HepG2 (cell line): ENCODE results near the gene HTRA1. TPM values are rescaled to one million over a fixed set of nuclear protein-coding genes. Genes with fewer than 3 reads are reported as not detected.

Experiments
- ATAC-seq: fragments of 200-7000 bp; cut with Tn5 transposase; 3 replicates; pipeline ENCODE4 v1.9.1; 2020; ENCODE audit warnings: mild to moderate bottlenecking, moderate library complexity
- BruUV-seq: library from RNA; stranded (reverse); fragments of 400-500 nt; replicated peaks from 2 replicates; lab custom pipeline; 2021; lab: Mats Ljungman, UMichigan
- CTCF ChIA-PET: fragments of 300-600 bp; formaldehyde crosslinking; extraction: SDS; loops from one replicate; lab custom pipeline; 2021; ENCODE audit warnings: low total read pairs, inconsistent platforms, low intra/inter-chr PET ratio; lab: Yijun Ruan, JAX
- POLR2A ChIA-PET: fragments of 350-600 bp; sonication (Branson Sonifier 250); formaldehyde crosslinking; loops from one replicate; lab custom pipeline; 2020; ENCODE audit warnings: antibody characterized with exemption, inconsistent platforms; lab: Yijun Ruan, JAX
- DNase-seq: peaks from one replicate; pipeline ENCODE4 v3.0.0-alpha.2; 2015; ENCODE audit warnings: low spot score
- FAIRE-seq: peaks from 3 replicates; lab custom pipeline; 2011; peaks lifted over from hg19 to GRCh38; lab: Jason Lieb, UNC
- H2AFZ ChIP-seq: one replicate; pipeline ENCODE4 v1.6.1; 2011; ENCODE audit warnings: low read length, inconsistent platforms
- H3K27ac ChIP-seq: fragments of 300-600 bp; 3 replicates; pipeline ENCODE4 v1.8.0; 2011; ENCODE audit warnings: mixed run types, mild to moderate bottlenecking, mixed read lengths, low read length, inconsistent platforms; ENCODE audit not compliant: insufficient read depth; ENCODE audit errors: extremely low read length
- H3K27me3 ChIP-seq, 2 experiments: fragments of 200-600 bp in 1 of 2; 2 replicates in 1 of 2; 3 replicates in 1 of 2; pipeline versions ENCODE4 v1.6.0 to v1.8.0; 2011; ENCODE audit warnings: low read length in 2 of 2, mild to moderate bottlenecking in 2 of 2, moderate library complexity in 2 of 2, inconsistent platforms in 1 of 2; ENCODE audit not compliant: insufficient read depth in 2 of 2, control insufficient read depth in 1 of 2
- H3K36me3 ChIP-seq, 2 experiments: fragments of 200-600 bp in 1 of 2; replicated peaks in 1 of 2; 2 replicates in 1 of 2; 3 replicates in 1 of 2; pipeline versions ENCODE4 v1.5.1 to v1.8.0; 2011; ENCODE audit warnings: low read length in 2 of 2, inconsistent platforms in 1 of 2; ENCODE audit not compliant: insufficient read depth in 2 of 2, control insufficient read depth in 1 of 2
- H3K4me1 ChIP-seq: 2 replicates; pipeline ENCODE4 v1.5.1; 2012; ENCODE audit warnings: low read length, inconsistent platforms; ENCODE audit not compliant: insufficient read depth
- H3K4me2 ChIP-seq: 2 replicates; pipeline ENCODE4 v1.6.0; 2011; ENCODE audit warnings: low read depth, low read length, inconsistent platforms
- H3K4me3 ChIP-seq, 3 experiments: fragments of 200-600 bp in 1 of 3; sonication (generic), shearing (Covaris generic) in 1 of 3; replicated peaks in 1 of 3; 2 replicates each; pipeline ENCODE4 v1.5.1; 2011 to 2016; ENCODE audit warnings: low read length in 3 of 3, inconsistent platforms in 2 of 3, low read depth in 2 of 3, mild to moderate bottlenecking in 2 of 3, control low read depth in 1 of 3, mixed read lengths in 1 of 3; ENCODE audit not compliant: insufficient read depth in 1 of 3
- H3K79me2 ChIP-seq: one replicate; pipeline ENCODE4 v1.6.1; 2011; ENCODE audit warnings: low read length, inconsistent platforms; ENCODE audit not compliant: insufficient read depth
- H3K9ac ChIP-seq: 2 replicates; pipeline ENCODE4 v1.6.0; 2011; ENCODE audit warnings: mild to moderate bottlenecking, low read depth, low read length, inconsistent platforms; ENCODE audit not compliant: insufficient read depth
- H3K9me3 ChIP-seq: 2 replicates; pipeline ENCODE4 v1.5.1; 2012; ENCODE audit warnings: mild to moderate bottlenecking, low read length
- H4K20me1 ChIP-seq: 2 replicates; pipeline ENCODE4 v1.6.0; 2011; ENCODE audit warnings: inconsistent platforms, mild to moderate bottlenecking, low read length, moderate library complexity; ENCODE audit not compliant: insufficient read depth
- GLMP ChIP-seq: sonication (generic); formaldehyde crosslinking; IDR thresholded peaks from 2 replicates; pipeline ENCODE4 v1.9.0; 2021; ENCODE audit warnings: missing genetic modification reagents, mild to moderate bottlenecking, borderline replicate concordance
- HHEX ChIP-seq: IDR thresholded peaks from 2 replicates; pipeline ENCODE4 v1.6.1; 2016; ENCODE audit warnings: control low read depth
- HNRNPL ChIP-seq: fragments of 200-400 bp; formaldehyde crosslinking; IDR thresholded peaks from 2 replicates; pipeline ENCODE4 v1.6.1; 2017; ENCODE audit warnings: mild to moderate bottlenecking, low read depth, low read length
- HOMEZ ChIP-seq: IDR thresholded peaks from 2 replicates; pipeline ENCODE4 v1.6.1; 2016; ENCODE audit warnings: low read depth
- KLF12 ChIP-seq: sonication (generic); formaldehyde crosslinking; IDR thresholded peaks from 2 replicates; pipeline ENCODE4 v1.4.0; 2020; ENCODE audit warnings: missing genetic modification reagents, borderline replicate concordance
- SRY ChIP-seq: sonication (generic); formaldehyde crosslinking; IDR thresholded peaks from 2 replicates; pipeline ENCODE4 v1.8.0; 2022; ENCODE audit warnings: mild to moderate bottlenecking, missing genetic modification reagents
- ZNF431 ChIP-seq: sonication (generic); formaldehyde crosslinking; IDR thresholded peaks from 2 replicates; pipeline ENCODE4 v1.9.0; 2022; ENCODE audit warnings: missing genetic modification reagents, low read depth, mild to moderate bottlenecking, borderline replicate concordance
- ZNF552 ChIP-seq: sonication (generic); formaldehyde crosslinking; IDR thresholded peaks from 2 replicates; pipeline ENCODE4 v1.9.0; 2022; ENCODE audit warnings: missing genetic modification reagents, mild to moderate bottlenecking, borderline replicate concordance
- ZNF558 ChIP-seq: sonication (generic); formaldehyde crosslinking; IDR thresholded peaks from 2 replicates; pipeline ENCODE4 v1.9.0; 2022; ENCODE audit warnings: mild to moderate bottlenecking, missing genetic modification reagents, borderline replicate concordance
- ZNF749 ChIP-seq: sonication (generic); formaldehyde crosslinking; IDR thresholded peaks from 2 replicates; pipeline ENCODE4 v1.8.0; 2022; ENCODE audit warnings: mild to moderate bottlenecking, missing genetic modification reagents, moderate library complexity, borderline replicate concordance
- ZNF768 ChIP-seq: sonication (generic); formaldehyde crosslinking; IDR thresholded peaks from 2 replicates; pipeline ENCODE4 v1.4.0; 2020; ENCODE audit warnings: missing genetic modification reagents
- WGBS: methylation state at CpG from one replicate; pipeline ENCODE4 v1.1.6; 2017; ENCODE audit warnings: low lambda C conversion rate; 5-methylcytosine and 5-hydroxymethylcytosine counted together
- in situ Hi-C: cut with HindIII; loops from 2 replicates; pipeline ENCODE4 v1.10.0; 2017; ENCODE audit warnings: low pct_unique_long_range_greater_than_20kb; ENCODE audit not compliant: extremely low pct_ligation_motif_present
- intact Hi-C: fragments of 100-400 bp; cut with micrococcal nuclease; formaldehyde crosslinking; loops from one replicate; pipeline ENCODE4 v1.10.0; 2022; ENCODE audit not compliant: unreplicated experiment
- polyA plus RNA-seq, 8 experiments: library from polyadenylated mRNA; depleted of rRNA in 3 of 8; stranded (reverse) in 7 of 8; unstranded in 1 of 8; fragments of >200 nt; fragmentation: Illumina TruSeq in 4 of 8; extraction: Trizol in 4 of 8; gene quantifications; 2 replicates each; pipeline versions ENCODE4 v1.2.1 to v1.2.3, GENCODE V29; 2011 to 2016; ENCODE audit warnings: low read depth in 4 of 8, missing spikeins in 1 of 8, mixed read lengths in 1 of 8; ENCODE audit not compliant: insufficient read depth in 1 of 8
- total RNA-seq, 5 experiments: library from RNA; depleted of rRNA; stranded (reverse); fragments of >200 nt; fragmentation: Illumina TruSeq; extraction: Trizol; gene quantifications; 2 replicates each; pipeline ENCODE4 v1.2.3, GENCODE V29; 2016; ENCODE audit warnings: low read depth in 1 of 5

The HTRA1 gene
- total and polyA plus RNA-seq, 2 of the 13 experiments (the other 11 are each of a cell fraction or from before 2014, with no cell fraction given) = 0.11 to 0.40 TPM

- in situ Hi-C loops (no loop called here), intact Hi-C loops (no loop called here)
- Histone ChIP-seq H3K4me1 (no peaks in the 10 kb centered on the region), H2AFZ (no peak overlapping the region), H3K4me2 (no peak overlapping the region), H3K9me3 (no peaks in the 10 kb centered on the region), H3K4me3 (no peak overlapping the region), H3K79me2 (no peaks in the 10 kb centered on the region), H3K27me3 (peaks cover 0 to 7% of the 10 kb centered on the region in 2 experiments; a peak in 2 of 5 replicates), H3K27ac (no peak overlapping the region), H4K20me1 (no peaks in the 10 kb centered on the region), H3K9ac (no peak overlapping the region), H3K36me3 (no peaks in the 10 kb centered on the region)
- TF ChIP-seq GLMP (no peak), ZNF431 (CRISPR knock-in tag) (no peak), ZNF749 (CRISPR knock-in tag) (no peak), ZNF558 (CRISPR knock-in tag) (no peak), HHEX (CRISPR knock-in tag) (no peak), HOMEZ (CRISPR knock-in tag) (no peak), HNRNPL (no peak), ZNF552 (CRISPR knock-in tag) (no peak), KLF12 (no peak), ZNF768 (CRISPR knock-in tag) (no peak), SRY (no peak)
- 18% methylated on average over 1 of the region's 2 CpGs for WGBS
- FAIRE-seq (no peak), ATAC-seq (no peak), DNase-seq (no peak)
- POLR2A ChIA-PET = no interaction called here
- CTCF ChIA-PET = no interaction called here
- no TSS peak for BruUV-seq
Measured at GRCh38 chr10:122549636-122550035, 88.3 kb downstream of the HTRA1 start.
